ENCODE measurements around the gene CD300A. TPM values are rescaled to one million over a fixed set of nuclear protein-coding genes. Genes with fewer than 3 reads are reported as not detected.

Gene CD300A
- total RNA-seq, 1 experiment from 2014 or later = not detected

GRCh38 chr17:74457146-74457819 lies 9.2 kb upstream of the CD300A start:
- ATAC-seq (peak; percentile 17; the same call in 1 of the 2 replicates), DNase-seq (peak; percentile 88)
- intact Hi-C loops (cut with micrococcal nuclease) = loop anchor here (1.0 to 2.0 kb wide), 3 partner anchors 36 to 78 kb away; no protein-coding TSS in a partner anchor
- H3K36me3 ChIP-seq (ENCODE audit: low read depth, low read length) = no peaks in the 10 kb centered on the region
- no peak overlapping the region for H3K4me3 ChIP-seq (ENCODE audit: low read length)
- no peaks in the 10 kb centered on the region for H3K9me3 ChIP-seq (ENCODE audit: low read length)
- H3K9me2 ChIP-seq (replicated peaks; ENCODE audit: low read length) = no peaks in the 10 kb centered on the region
- TF ChIP-seq EZH2phosphoT487 (IDR thresholded peaks at IDR 0.05; ENCODE audit: borderline replicate concordance, low read length) (no peak), CTCF (conservative IDR thresholded peaks at IDR 0.05; ENCODE audit: low read depth, low read length) (peak; percentile 99)
- no peaks in the 10 kb centered on the region for H3K27me3 ChIP-seq (ENCODE audit: low read length)
- POLR2A ChIA-PET (ENCODE audit: unreplicated experiment) = interaction anchor here (0.8 kb wide), 1 partner anchor 78 kb away, joined by 4 read pairs; no protein-coding TSS in a partner anchor
- H2AFZ ChIP-seq (ENCODE audit: low read length) = peak overlapping the region; percentile 71
- no peaks in the 10 kb centered on the region for H3K79me2 ChIP-seq (ENCODE audit: low read length)
- H3K9ac ChIP-seq (ENCODE audit: low read length) = no peak overlapping the region
- BruUV-seq (replicated peaks) = no TSS peak
- peaks cover 14% of the 10 kb centered on the region for H3K4me1 ChIP-seq (ENCODE audit: insufficient read depth, low read length)
- H3F3A ChIP-seq (ENCODE audit: low read length, unreplicated experiment) = no peaks in the 10 kb centered on the region
- H4K20me1 ChIP-seq (ENCODE audit: low read length) = no peaks in the 10 kb centered on the region
- H3K27ac ChIP-seq (ENCODE audit: low read length) = no peak overlapping the region
- CTCF ChIA-PET = interaction anchor here (0.5 to 2.4 kb wide), 3 partner anchors 20 to 99 kb away, joined by 3 to 22 read pairs (median 3); no protein-coding TSS in a partner anchor
- no peak overlapping the region for H3K4me2 ChIP-seq (ENCODE audit: low read length)

- ChIA-PET POLR2A (ENCODE audit: unreplicated experiment) (no interaction called here), CTCF (interaction anchor here (2.4 kb wide), 1 partner anchor 78 kb away, joined by 22 read pairs; no protein-coding TSS in a partner anchor)
- Histone ChIP-seq H3K9me2 (replicated peaks; ENCODE audit: low read length) (no peaks in the 10 kb centered on the region), H3K9ac (ENCODE audit: low read length) (no peak overlapping the region), H3K27me3 (ENCODE audit: low read length) (no peaks in the 10 kb centered on the region), H3F3A (ENCODE audit: low read length, unreplicated experiment) (no peaks in the 10 kb centered on the region), H2AFZ (ENCODE audit: low read length) (0 out of 2 replicates have a peak overlapping the region, but pooled peaks have one; percentile 71), H3K79me2 (ENCODE audit: low read length) (no peaks in the 10 kb centered on the region), H3K27ac (ENCODE audit: low read length) (no peak overlapping the region), H3K4me1 (ENCODE audit: insufficient read depth, low read length) (peaks cover 14% of the 10 kb centered on the region), H4K20me1 (ENCODE audit: low read length) (no peaks in the 10 kb centered on the region), H3K36me3 (ENCODE audit: low read depth, low read length) (no peaks in the 10 kb centered on the region), H3K9me3 (ENCODE audit: low read length) (no peaks in the 10 kb centered on the region), H3K4me2 (ENCODE audit: low read length) (no peak overlapping the region), H3K4me3 (ENCODE audit: low read length) (no peak overlapping the region)
- intact Hi-C loops (cut with micrococcal nuclease) = loop anchor here (1.0 to 2.0 kb wide), 4 partner anchors 36 to 78 kb away; no protein-coding TSS in a partner anchor
- BruUV-seq (replicated peaks) = no TSS peak
- TF ChIP-seq CTCF (conservative IDR thresholded peaks at IDR 0.05; ENCODE audit: low read depth, low read length) (peak; percentile 21; the same call in 1 of the 2 replicates), EZH2 (IDR thresholded peaks at IDR 0.05; ENCODE audit: low read length, unreplicated experiment) (no peak)
- no peak for DNase-seq
- ATAC-seq = no peak
These were observed 8.6 kb upstream of the CD300A start for GRCh38 chr17:74457820-74458166.

- no peak for DNase-seq
- H3K36me3 ChIP-seq (ENCODE audit: low read depth, low read length) = no peaks in the 10 kb centered on the region
- H4K20me1 ChIP-seq (ENCODE audit: low read length) = no peaks in the 10 kb centered on the region
- peaks cover 9% of the 10 kb centered on the region; the same call in 1 of the 2 replicates for H3K4me1 ChIP-seq (ENCODE audit: insufficient read depth, low read length)
- H3K4me2 ChIP-seq (ENCODE audit: low read length) = no peak overlapping the region
- no peaks in the 10 kb centered on the region for H3K79me2 ChIP-seq (ENCODE audit: low read length)
- no peaks in the 10 kb centered on the region for H3F3A ChIP-seq (ENCODE audit: low read length, unreplicated experiment)
- TF ChIP-seq CTCF (conservative IDR thresholded peaks at IDR 0.05; ENCODE audit: low read depth, low read length) (no peak), EZH2phosphoT487 (IDR thresholded peaks at IDR 0.05; ENCODE audit: borderline replicate concordance, low read length) (no peak), EZH2 (IDR thresholded peaks at IDR 0.05; ENCODE audit: low read length, unreplicated experiment) (no peak)
- H3K9ac ChIP-seq (ENCODE audit: low read length) = no peak overlapping the region
- H3K9me2 ChIP-seq (replicated peaks; ENCODE audit: low read length) = no peaks in the 10 kb centered on the region
- H3K9me3 ChIP-seq (ENCODE audit: low read length) = no peaks in the 10 kb centered on the region
- ChIA-PET POLR2A (ENCODE audit: unreplicated experiment) (no interaction called here), CTCF (interaction anchor here (2.4 kb wide), 1 partner anchor 79 kb away, joined by 22 read pairs; no protein-coding TSS in a partner anchor)
- intact Hi-C loops (cut with micrococcal nuclease) = loop anchor here (2.0 kb wide), 1 partner anchor 74 kb away; no protein-coding TSS in a partner anchor
- no peak for ATAC-seq
- H3K27me3 ChIP-seq (ENCODE audit: low read length) = no peaks in the 10 kb centered on the region
- BruUV-seq (replicated peaks) = no TSS peak
- no peak overlapping the region for H2AFZ ChIP-seq (ENCODE audit: low read length)
- H3K27ac ChIP-seq (ENCODE audit: low read length) = no peak overlapping the region
- no peak overlapping the region for H3K4me3 ChIP-seq (ENCODE audit: low read length)
These were observed 7.6 kb upstream of the CD300A start for GRCh38 chr17:74458835-74459234.
